Loucy (cell line): Measurements from ENCODE around the gene SLC9C2.

Source experiments
- H2AFZ ChIP-seq: fragments of 200-600 bp; sonication (generic); 2 replicates; pipeline ENCODE4 v1.6.0; 2016; ENCODE audit warnings: antibody characterized with exemption, mild to moderate bottlenecking, low read length, moderate library complexity
- H3F3A ChIP-seq: fragments of 200-600 bp; 2 replicates; pipeline ENCODE4 v1.6.0; 2016; ENCODE audit warnings: antibody characterized with exemption, low read depth, mild to moderate bottlenecking
- H3K27me3 ChIP-seq: fragments of 200-600 bp; sonication (generic); 2 replicates; pipeline ENCODE4 v1.6.1; 2014; ENCODE audit warnings: low read length, mild to moderate bottlenecking; ENCODE audit not compliant: insufficient read depth, poor library complexity, severe bottlenecking
- H3K36me3 ChIP-seq: fragments of 200-600 bp; sonication (generic); 2 replicates; pipeline ENCODE4 v1.6.1; 2016; ENCODE audit warnings: low read length; ENCODE audit not compliant: insufficient read depth
- H3K4me1 ChIP-seq: fragments of 200-600 bp; sonication (generic); 2 replicates; pipeline ENCODE4 v1.5.1; 2014; ENCODE audit warnings: low read length, mild to moderate bottlenecking; ENCODE audit not compliant: insufficient read depth, poor library complexity, severe bottlenecking
- H3K4me2 ChIP-seq: fragments of 200-600 bp; sonication (generic); 2 replicates; pipeline ENCODE4 v1.6.0; 2014; ENCODE audit warnings: antibody characterized with exemption, low read length, low read depth, mild to moderate bottlenecking; ENCODE audit not compliant: poor library complexity, severe bottlenecking
- H3K4me3 ChIP-seq: fragments of 200-600 bp; sonication (generic); 2 replicates; pipeline ENCODE4 v1.5.1; 2014; ENCODE audit warnings: low read length, mild to moderate bottlenecking, mixed read lengths; ENCODE audit not compliant: poor library complexity, severe bottlenecking
- H3K79me2 ChIP-seq: fragments of 200-600 bp; sonication (generic); 2 replicates; pipeline ENCODE4 v1.6.1; 2014; ENCODE audit warnings: low read length; ENCODE audit not compliant: insufficient read depth
- H3K9ac ChIP-seq: fragments of 200-600 bp; sonication (generic); 2 replicates; pipeline ENCODE4 v1.6.0; 2014; ENCODE audit warnings: mild to moderate bottlenecking, low read depth, low read length, moderate library complexity; ENCODE audit not compliant: poor library complexity, severe bottlenecking
- H3K9me2 ChIP-seq: fragments of 200-600 bp; sonication (generic); replicated peaks from 2 replicates; pipeline ENCODE4 v1.6.1; 2016; ENCODE audit warnings: low read depth, low read length, mixed read lengths
- H3K9me3 ChIP-seq: fragments of 200-600 bp; sonication (generic); 2 replicates; pipeline ENCODE4 v1.6.1; 2014; ENCODE audit warnings: mild to moderate bottlenecking, antibody characterized with exemption, low read length, low read depth; ENCODE audit not compliant: insufficient read depth
- H4K20me1 ChIP-seq: fragments of 200-600 bp; sonication (generic); 2 replicates; pipeline ENCODE4 v1.6.0; 2014; ENCODE audit warnings: antibody characterized with exemption, low read length, mild to moderate bottlenecking; ENCODE audit not compliant: insufficient read depth, poor library complexity, severe bottlenecking
- CTCF ChIP-seq: fragments of 200-600 bp; sonication (generic); conservative IDR thresholded peaks from 2 replicates; pipeline ENCODE4 v1.5.1; 2014; ENCODE audit warnings: mild to moderate bottlenecking, antibody characterized with exemption, low read length
- EZH2phosphoT487 ChIP-seq: fragments of 200-600 bp; IDR thresholded peaks from 2 replicates; pipeline ENCODE4 v1.6.1; 2018; ENCODE audit warnings: antibody characterized with exemption, mild to moderate bottlenecking, moderate library complexity, borderline replicate concordance

Gene SLC9C2

GRCh38 chr1:173474097-173474779 is 128.6 kb downstream of the SLC9C2 start:
- H4K20me1 ChIP-seq: peaks cover 18% of the 10 kb centered on the region
- H3K9me3 ChIP-seq: peaks cover 7% of the 10 kb centered on the region; the same call in 1 of the 2 replicates
- no peaks in the 10 kb centered on the region for H3K9me2 ChIP-seq
- H3K9ac ChIP-seq: no peak overlapping the region
- no peaks in the 10 kb centered on the region for H3K36me3 ChIP-seq
- H3K4me3 ChIP-seq: no peak overlapping the region
- no peaks in the 10 kb centered on the region for H3K27me3 ChIP-seq
- peaks cover 29% of the 10 kb centered on the region for H3K79me2 ChIP-seq
- H3K4me2 ChIP-seq: peak overlapping the region; percentile 31
- no peaks in the 10 kb centered on the region for H3F3A ChIP-seq
- peaks cover 25% of the 10 kb centered on the region for H3K4me1 ChIP-seq
- TF ChIP-seq CTCF: no peak
- no peak for TF ChIP-seq EZH2phosphoT487
- H2AFZ ChIP-seq: no peak overlapping the region

DNA sequence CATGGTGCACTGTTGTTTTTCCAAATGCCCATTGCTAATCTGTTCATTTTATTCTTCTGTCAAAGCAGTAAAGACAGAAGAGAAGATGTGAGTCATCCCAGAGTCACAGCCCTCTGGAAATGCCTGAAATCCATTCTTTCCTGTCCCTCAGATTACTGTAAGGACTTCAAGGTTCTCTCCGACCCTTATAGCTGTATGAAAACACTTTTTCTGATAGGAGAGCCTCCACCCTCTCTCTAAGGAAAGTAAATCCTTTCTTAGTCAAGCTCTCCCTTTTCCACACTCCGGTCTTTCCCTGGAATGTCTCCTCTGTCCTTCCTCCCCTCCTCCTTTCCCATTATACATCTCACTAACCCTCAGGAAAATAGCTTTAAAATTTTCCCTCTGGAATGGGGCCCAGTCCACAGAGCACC is 129.3 kb downstream of the SLC9C2 start:
- Histone ChIP-seq H3K9me2 (no peaks in the 10 kb centered on the region), H3K4me1 (peaks cover 19% of the 10 kb centered on the region), H3K27me3 (no peaks in the 10 kb centered on the region), H3F3A (no peaks in the 10 kb centered on the region), H3K9ac (no peak overlapping the region), H3K9me3 (peaks cover 7% of the 10 kb centered on the region; the same call in 1 of the 2 replicates), H3K4me3 (no peak overlapping the region), H4K20me1 (peaks cover 12% of the 10 kb centered on the region), H3K79me2 (peaks cover 23% of the 10 kb centered on the region), H3K4me2 (peak overlapping the region; percentile 31), H2AFZ (no peak overlapping the region), H3K36me3 (no peaks in the 10 kb centered on the region)
- TF ChIP-seq CTCF (no peak), EZH2phosphoT487 (no peak)

- no peaks in the 10 kb centered on the region for H3K27me3 ChIP-seq
- H3K79me2 ChIP-seq: peaks cover 2% of the 10 kb centered on the region; the same call in 1 of the 2 replicates
- H3K36me3 ChIP-seq: no peaks in the 10 kb centered on the region
- H3K9me2 ChIP-seq: no peaks in the 10 kb centered on the region
- H3K9me3 ChIP-seq: peaks cover 9% of the 10 kb centered on the region; the same call in 1 of the 2 replicates
- no peak overlapping the region for H3K4me3 ChIP-seq
- H2AFZ ChIP-seq: no peak overlapping the region
- peaks cover 5% of the 10 kb centered on the region for H3K4me1 ChIP-seq
- TF ChIP-seq EZH2phosphoT487 (no peak), CTCF (no peak)
- no peaks in the 10 kb centered on the region for H3F3A ChIP-seq
- no peak overlapping the region for H3K9ac ChIP-seq
- no peak overlapping the region for H3K4me2 ChIP-seq
- no peaks in the 10 kb centered on the region for H4K20me1 ChIP-seq
These were observed 132.3 kb downstream of the SLC9C2 start for GRCh38 chr1:173470608-173471007.
